ENCODE results near the gene SH3PXD2A.

The SH3PXD2A gene

DNA sequence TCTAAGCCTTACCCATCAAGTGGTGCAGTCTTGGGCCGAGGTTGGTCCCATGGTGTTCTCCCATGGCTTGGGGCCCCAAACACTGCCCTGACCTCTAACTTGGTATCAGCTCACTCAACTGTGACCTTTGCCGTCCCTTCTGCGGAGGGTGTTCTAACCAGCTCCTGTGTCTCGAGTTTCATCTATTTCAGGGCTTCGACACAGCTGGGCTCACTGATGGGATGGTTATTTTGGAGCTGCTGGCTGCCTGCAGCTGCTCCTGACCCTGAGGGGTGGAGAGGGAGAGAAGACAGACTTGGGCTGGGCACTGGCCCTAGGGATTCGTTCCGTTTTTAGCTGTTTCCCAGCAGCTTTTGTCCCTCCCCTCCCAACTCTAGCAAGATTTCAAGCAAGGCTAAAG lies 274.9 kb downstream of the SH3PXD2A start:
- Histone ChIP-seq H3K4me1 (ENCODE audit: control insufficient read depth, insufficient read depth, low read length) (no peaks in the 10 kb centered on the region), H3K9ac (ENCODE audit: low read length) (no peak overlapping the region), H3K36me3 (ENCODE audit: control insufficient read depth, insufficient read depth, low read length, severe bottlenecking) (no peaks in the 10 kb centered on the region), H3K9me3 (ENCODE audit: control insufficient read depth, low read length) (no peaks in the 10 kb centered on the region), H3K27me3 (replicated peaks; ENCODE audit: control insufficient read depth, insufficient read depth, low read length) (peaks cover 63% of the 10 kb centered on the region), H3K4me3 (ENCODE audit: low read length) (no peak overlapping the region)
- DNase-seq (ENCODE audit: low read depth), result no peak

DNA sequence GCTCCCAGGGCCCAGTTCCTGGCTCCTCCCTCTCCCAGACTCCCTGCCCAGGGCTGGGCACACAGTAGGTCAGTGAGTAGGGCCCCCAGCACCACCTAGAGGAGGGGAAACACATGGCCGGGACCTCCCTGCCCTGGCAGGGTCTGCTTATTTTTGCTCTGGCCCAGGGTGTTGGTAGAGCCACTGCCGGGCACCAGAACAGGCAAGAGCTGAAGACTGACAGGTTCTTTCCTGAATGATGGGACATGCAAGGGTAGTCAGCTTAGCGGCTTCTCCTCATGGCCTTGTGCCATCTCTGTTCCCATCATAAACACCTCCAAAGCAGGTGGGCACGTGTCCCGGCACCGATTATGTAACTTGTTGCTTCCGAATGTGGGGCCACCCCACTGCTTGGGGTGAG lies 275.4 kb downstream of the SH3PXD2A start:
- H3K27me3 ChIP-seq (replicated peaks; ENCODE audit: control insufficient read depth, insufficient read depth, low read length), result peaks cover 64% of the 10 kb centered on the region
- H3K4me1 ChIP-seq (ENCODE audit: control insufficient read depth, insufficient read depth, low read length), result no peaks in the 10 kb centered on the region
- DNase-seq (ENCODE audit: low read depth), result no peak
- H3K9ac ChIP-seq (ENCODE audit: low read length), result no peak overlapping the region
- H3K4me3 ChIP-seq (ENCODE audit: low read length), result no peak overlapping the region
- no peaks in the 10 kb centered on the region for H3K36me3 ChIP-seq (ENCODE audit: control insufficient read depth, insufficient read depth, low read length, severe bottlenecking)
- no peaks in the 10 kb centered on the region for H3K9me3 ChIP-seq (ENCODE audit: control insufficient read depth, low read length)

DNA sequence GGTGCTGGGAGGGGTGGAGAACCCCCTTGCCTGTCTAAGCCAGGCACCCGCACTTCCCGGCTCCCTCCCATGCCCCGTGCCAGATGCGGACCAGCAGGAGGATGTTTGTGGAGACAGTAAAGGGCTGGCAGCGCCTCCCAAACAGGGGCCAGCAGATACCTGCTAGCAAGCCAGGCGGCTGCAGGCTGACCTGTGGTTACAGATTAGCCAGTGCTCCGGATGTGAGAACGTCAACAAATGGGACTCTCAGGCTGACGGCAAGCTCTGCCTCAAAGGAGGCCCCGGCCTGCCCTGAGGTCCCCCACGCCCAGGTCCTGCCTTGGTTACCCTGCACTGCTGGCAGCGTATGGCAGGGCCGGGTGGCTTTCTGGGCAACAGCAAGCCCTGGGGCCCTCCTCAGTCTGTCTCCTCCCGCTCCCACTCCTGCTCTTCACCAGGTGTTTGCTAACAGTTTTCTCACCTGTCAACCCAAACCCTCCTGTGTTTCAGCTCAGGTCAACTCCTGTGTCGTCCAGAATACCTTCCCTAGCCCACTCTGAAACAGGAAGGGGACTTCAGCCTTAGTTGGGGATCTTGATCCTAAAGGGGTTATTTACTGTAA lies 276.5 kb downstream of the SH3PXD2A start:
- DNase-seq (ENCODE audit: low read depth), result no peak
- H3K36me3 ChIP-seq (ENCODE audit: control insufficient read depth, insufficient read depth, low read length, severe bottlenecking), result no peaks in the 10 kb centered on the region
- no peak overlapping the region for H3K9ac ChIP-seq (ENCODE audit: low read length)

DNA sequence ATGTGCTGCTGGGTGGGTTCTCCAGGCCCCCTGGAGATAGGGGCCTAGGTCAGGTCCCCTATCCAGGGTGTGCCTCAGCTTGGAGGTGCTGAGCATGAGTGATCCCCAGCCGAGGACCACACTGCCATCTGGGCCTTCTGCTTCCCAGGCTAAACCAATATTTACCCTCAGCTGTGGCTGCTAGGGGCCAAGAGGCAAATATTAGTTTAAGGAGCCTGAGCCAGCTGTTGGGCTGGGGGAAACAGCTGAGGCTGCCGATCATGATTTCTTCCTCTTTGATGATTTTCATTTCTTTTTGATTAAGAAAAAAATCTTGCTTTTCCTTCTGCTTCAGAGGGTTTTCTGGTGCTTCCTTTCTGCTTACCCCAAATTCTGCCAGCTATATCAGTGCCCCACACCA lies 278.5 kb downstream of the SH3PXD2A start:
- Histone ChIP-seq H3K4me3 (ENCODE audit: low read length) (no peak overlapping the region), H3K4me1 (ENCODE audit: control insufficient read depth, insufficient read depth, low read length) (no peaks in the 10 kb centered on the region), H3K9ac (ENCODE audit: low read length) (no peak overlapping the region), H3K9me3 (ENCODE audit: control insufficient read depth, low read length) (no peaks in the 10 kb centered on the region), H3K36me3 (ENCODE audit: control insufficient read depth, insufficient read depth, low read length, severe bottlenecking) (no peaks in the 10 kb centered on the region), H3K27me3 (replicated peaks; ENCODE audit: control insufficient read depth, insufficient read depth, low read length) (peaks cover 71% of the 10 kb centered on the region)
- DNase-seq (ENCODE audit: low read depth), result no peak

More for the DNA sequence above, 276.5 kb downstream of the SH3PXD2A start:
- Histone ChIP-seq H3K4me3 (ENCODE audit: low read length) (no peak overlapping the region), H3K27me3 (replicated peaks; ENCODE audit: control insufficient read depth, insufficient read depth, low read length) (peaks cover 63% of the 10 kb centered on the region), H3K4me1 (ENCODE audit: control insufficient read depth, insufficient read depth, low read length) (no peaks in the 10 kb centered on the region), H3K9me3 (ENCODE audit: control insufficient read depth, low read length) (no peaks in the 10 kb centered on the region)

DNA sequence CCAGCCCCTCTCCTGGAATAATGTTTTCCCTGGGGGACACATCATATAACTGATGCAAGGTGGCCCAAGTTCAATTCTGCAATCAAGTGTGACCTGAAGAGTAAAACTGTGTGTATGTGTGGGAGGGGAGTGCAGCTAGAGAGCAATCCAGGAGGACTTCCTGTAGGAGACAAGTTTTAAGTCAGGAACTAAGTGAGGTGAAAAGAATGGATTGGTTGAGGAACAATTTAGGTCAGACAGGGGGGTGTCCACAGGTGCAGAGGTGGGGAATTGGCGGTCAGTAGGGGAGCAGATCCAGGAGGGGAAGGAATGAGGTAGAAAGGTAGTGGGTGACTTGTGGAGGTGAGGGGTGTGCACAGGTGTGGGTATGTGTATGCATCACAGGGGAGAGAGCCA lies 279.3 kb downstream of the SH3PXD2A start:
- H3K27me3 ChIP-seq (replicated peaks; ENCODE audit: control insufficient read depth, insufficient read depth, low read length), result peaks cover 74% of the 10 kb centered on the region
- H3K36me3 ChIP-seq (ENCODE audit: control insufficient read depth, insufficient read depth, low read length, severe bottlenecking), result no peaks in the 10 kb centered on the region
- no peak overlapping the region for H3K4me3 ChIP-seq (ENCODE audit: low read length)
- H3K9me3 ChIP-seq (ENCODE audit: control insufficient read depth, low read length), result no peaks in the 10 kb centered on the region
- H3K4me1 ChIP-seq (ENCODE audit: control insufficient read depth, insufficient read depth, low read length), result no peaks in the 10 kb centered on the region
- no peak overlapping the region for H3K9ac ChIP-seq (ENCODE audit: low read length)
- DNase-seq (ENCODE audit: low read depth), result no peak

DNA sequence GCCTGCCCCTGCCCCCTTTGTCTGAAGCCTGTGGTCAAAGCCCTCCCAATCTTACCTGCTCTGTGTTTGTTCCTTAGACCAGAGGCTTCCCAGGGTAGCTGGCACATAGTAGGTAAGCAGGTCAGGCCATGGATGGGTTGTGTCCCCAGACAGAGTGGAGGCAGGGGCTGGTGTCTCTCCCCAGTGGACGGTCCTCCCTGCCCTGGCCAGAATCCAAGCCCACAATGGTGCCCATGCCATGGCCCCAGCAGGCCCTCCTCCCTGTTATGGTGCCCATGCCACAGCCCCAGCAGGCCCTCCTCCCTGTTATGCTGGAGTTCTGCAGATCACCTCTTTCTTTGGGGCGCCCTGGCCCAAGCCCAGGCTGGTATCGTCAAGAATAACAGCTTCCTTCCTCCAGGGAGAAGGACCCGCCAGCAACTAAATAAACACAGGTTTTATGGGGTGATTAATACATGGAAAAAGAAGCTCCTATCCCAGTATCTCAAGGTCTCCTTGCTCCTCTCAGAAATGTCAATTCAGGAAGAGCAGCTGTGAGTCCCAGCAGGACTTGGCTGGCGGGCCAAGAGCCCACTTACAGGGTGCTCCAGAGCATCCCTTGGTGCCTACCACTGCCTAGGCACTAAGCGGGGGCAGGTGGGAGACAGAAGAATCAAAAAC lies 279.8 kb downstream of the SH3PXD2A start:
- Histone ChIP-seq H3K4me1 (ENCODE audit: control insufficient read depth, insufficient read depth, low read length) (no peaks in the 10 kb centered on the region), H3K36me3 (ENCODE audit: control insufficient read depth, insufficient read depth, low read length, severe bottlenecking) (no peaks in the 10 kb centered on the region), H3K9ac (ENCODE audit: low read length) (no peak overlapping the region), H3K4me3 (ENCODE audit: low read length) (no peak overlapping the region), H3K27me3 (replicated peaks; ENCODE audit: control insufficient read depth, insufficient read depth, low read length) (peaks cover 68% of the 10 kb centered on the region), H3K9me3 (ENCODE audit: control insufficient read depth, low read length) (no peaks in the 10 kb centered on the region)
- DNase-seq (ENCODE audit: low read depth), result no peak

DNA sequence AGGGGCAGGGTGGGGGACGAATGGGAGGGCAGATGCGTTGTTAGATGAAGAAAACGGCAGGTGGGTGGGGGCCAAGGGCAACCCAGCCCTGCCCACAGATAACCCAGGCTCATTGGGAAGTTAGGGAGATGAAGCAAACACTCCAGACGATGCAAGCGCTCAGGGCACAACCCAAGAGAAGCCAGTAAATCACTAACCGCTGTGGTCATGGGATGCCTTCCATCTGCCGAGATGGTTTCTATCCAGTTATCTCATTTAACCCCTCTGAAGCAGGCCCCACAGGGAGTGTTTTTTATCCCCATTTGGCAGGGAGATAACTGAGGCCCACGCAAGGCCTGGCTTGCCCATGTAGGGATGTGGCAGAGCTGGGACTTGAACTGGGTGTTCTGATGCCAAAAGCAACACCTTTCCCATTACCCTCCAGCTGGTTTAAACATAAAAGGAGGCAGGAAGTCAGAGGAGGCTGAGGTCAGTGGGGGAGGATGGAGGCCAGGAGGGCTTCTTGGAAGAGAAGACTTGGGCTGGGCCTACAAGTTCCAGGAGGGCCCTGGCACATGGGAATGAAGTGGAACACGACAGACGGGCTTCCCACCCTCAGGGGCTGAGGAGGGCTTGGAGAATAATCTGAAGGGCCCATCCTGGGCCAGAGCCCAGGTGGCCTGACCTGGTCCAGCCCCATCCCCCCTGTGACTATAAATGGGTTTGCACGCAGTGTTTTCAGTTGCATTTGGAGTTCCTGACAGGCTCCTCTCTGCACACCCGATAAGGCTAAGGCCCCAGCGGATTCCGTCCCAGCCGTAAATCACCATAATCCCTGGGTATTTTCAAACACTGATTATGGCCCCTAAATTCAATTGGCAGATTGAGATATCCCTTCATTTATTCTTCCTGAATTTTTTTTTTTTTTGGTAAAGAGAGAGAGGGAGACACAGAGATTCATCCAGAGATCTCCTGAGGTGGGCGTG lies 281.0 kb downstream of the SH3PXD2A start:
- no peak for DNase-seq (ENCODE audit: low read depth)
- no peak overlapping the region for H3K4me3 ChIP-seq (ENCODE audit: low read length)
- H3K4me1 ChIP-seq (ENCODE audit: control insufficient read depth, insufficient read depth, low read length), result no peaks in the 10 kb centered on the region
- H3K9ac ChIP-seq (ENCODE audit: low read length), result no peak overlapping the region
- peaks cover 68% of the 10 kb centered on the region for H3K27me3 ChIP-seq (replicated peaks; ENCODE audit: control insufficient read depth, insufficient read depth, low read length)
- no peaks in the 10 kb centered on the region for H3K9me3 ChIP-seq (ENCODE audit: control insufficient read depth, low read length)
- no peaks in the 10 kb centered on the region for H3K36me3 ChIP-seq (ENCODE audit: control insufficient read depth, insufficient read depth, low read length, severe bottlenecking)

DNA sequence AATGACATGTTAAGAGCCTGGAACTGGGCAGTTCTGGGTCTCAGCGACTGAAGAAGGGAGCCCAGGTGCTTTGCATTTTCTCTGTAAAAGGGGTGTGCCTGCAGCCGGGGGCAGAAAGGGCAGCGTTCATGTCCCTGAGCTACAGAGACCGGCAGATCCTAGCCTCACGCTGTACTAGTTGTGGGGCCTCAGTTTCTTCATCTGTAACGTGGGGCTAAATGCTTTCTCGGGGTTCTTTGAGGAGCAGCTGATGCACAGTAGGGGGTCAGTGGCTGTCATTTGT lies 282.2 kb downstream of the SH3PXD2A start:
- Histone ChIP-seq H3K36me3 (ENCODE audit: control insufficient read depth, insufficient read depth, low read length, severe bottlenecking) (no peaks in the 10 kb centered on the region), H3K9me3 (ENCODE audit: control insufficient read depth, low read length) (no peaks in the 10 kb centered on the region), H3K9ac (ENCODE audit: low read length) (no peak overlapping the region), H3K4me3 (ENCODE audit: low read length) (no peak overlapping the region), H3K27me3 (replicated peaks; ENCODE audit: control insufficient read depth, insufficient read depth, low read length) (peaks cover 66% of the 10 kb centered on the region), H3K4me1 (ENCODE audit: control insufficient read depth, insufficient read depth, low read length) (no peaks in the 10 kb centered on the region)
- DNase-seq (ENCODE audit: low read depth), result no peak

DNA sequence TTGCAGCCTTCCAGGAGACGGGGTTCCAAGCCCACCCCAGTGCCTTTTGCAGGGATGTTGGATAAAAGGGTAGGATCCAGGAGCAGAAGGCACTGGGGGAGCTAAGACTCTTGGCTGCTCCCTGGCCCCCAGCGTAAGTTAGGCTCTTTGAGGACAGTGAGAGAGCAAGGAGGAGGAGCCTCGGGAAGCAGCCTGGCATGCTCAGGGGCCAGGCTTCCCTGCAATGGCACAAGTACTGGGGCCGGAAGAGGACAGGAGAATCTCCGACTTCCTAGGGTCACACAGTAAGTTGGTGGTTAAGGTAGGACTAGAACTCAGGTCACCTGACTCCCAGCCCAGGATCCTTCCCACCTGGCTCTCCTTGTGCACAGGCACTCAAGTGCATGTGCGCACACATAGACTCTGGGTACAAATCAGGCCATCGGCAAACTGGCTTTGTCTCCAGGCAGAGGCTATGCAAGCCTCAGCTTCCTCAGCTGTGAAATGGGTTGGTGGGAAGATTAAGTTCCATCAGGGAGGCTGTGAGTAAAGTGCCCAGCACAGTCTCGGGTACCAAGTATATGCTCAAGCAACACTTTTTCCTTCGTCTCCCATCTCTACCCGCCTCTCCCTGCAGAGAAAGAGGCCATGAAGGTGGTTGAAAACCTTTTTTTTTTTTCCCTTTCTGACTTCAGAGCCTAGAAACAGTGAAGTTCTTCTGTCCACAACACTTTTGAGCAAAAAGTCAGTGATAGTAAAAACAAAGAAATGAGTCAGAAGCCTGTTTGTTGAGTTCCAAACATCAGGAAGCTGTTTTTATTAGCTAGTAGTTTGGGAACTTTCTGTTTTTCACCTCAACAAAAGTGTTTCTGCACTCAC lies 282.8 kb downstream of the SH3PXD2A start:
- no peaks in the 10 kb centered on the region for H3K9me3 ChIP-seq (ENCODE audit: control insufficient read depth, low read length)
- no peak for DNase-seq (ENCODE audit: low read depth)
- H3K4me3 ChIP-seq (ENCODE audit: low read length), result no peak overlapping the region
- H3K36me3 ChIP-seq (ENCODE audit: control insufficient read depth, insufficient read depth, low read length, severe bottlenecking), result no peaks in the 10 kb centered on the region
- H3K9ac ChIP-seq (ENCODE audit: low read length), result no peak overlapping the region
- H3K4me1 ChIP-seq (ENCODE audit: control insufficient read depth, insufficient read depth, low read length), result no peaks in the 10 kb centered on the region
- H3K27me3 ChIP-seq (replicated peaks; ENCODE audit: control insufficient read depth, insufficient read depth, low read length), result peaks cover 66% of the 10 kb centered on the region

DNA sequence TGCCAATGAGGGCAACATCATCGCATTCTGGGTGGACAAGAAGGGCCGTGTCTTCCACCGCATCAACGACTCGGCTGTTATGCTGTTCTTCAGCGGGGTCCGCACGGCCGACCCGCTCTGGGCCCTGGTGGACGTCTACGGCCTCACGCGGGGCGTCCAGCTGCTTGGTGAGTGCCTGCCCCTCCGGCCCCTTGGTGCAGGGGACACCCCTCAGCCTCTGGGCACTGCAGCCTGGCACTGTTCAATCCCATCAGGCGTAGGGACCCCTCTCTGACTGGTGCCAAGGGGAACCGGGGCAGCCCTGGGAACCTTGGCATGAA lies 283.8 kb downstream of the SH3PXD2A start:
- no peak for DNase-seq (ENCODE audit: low read depth)
- no peaks in the 10 kb centered on the region for H3K9me3 ChIP-seq (ENCODE audit: control insufficient read depth, low read length)

More for the DNA sequence above, 283.8 kb downstream of the SH3PXD2A start:
- no peaks in the 10 kb centered on the region for H3K36me3 ChIP-seq (ENCODE audit: control insufficient read depth, insufficient read depth, low read length, severe bottlenecking)
- H3K27me3 ChIP-seq (replicated peaks; ENCODE audit: control insufficient read depth, insufficient read depth, low read length), result peaks cover 65% of the 10 kb centered on the region
- no peak overlapping the region for H3K4me3 ChIP-seq (ENCODE audit: low read length)
- no peaks in the 10 kb centered on the region for H3K4me1 ChIP-seq (ENCODE audit: control insufficient read depth, insufficient read depth, low read length)
- no peak overlapping the region for H3K9ac ChIP-seq (ENCODE audit: low read length)
